ENCODE measurements around the gene SEMA4D.
A peak's percentile ranks its signal among the peaks of the same experiment; 100 is the strongest.

Gene SEMA4D

GRCh38 chr9:89342948-89343347, 155.0 kb downstream of the SEMA4D start:
- DNase-seq, result no peak

GRCh38 chr9:89342213-89342612, 155.7 kb downstream of the SEMA4D start:
- no peak for DNase-seq

- DNase-seq, result no peak
These were observed 157.6 kb downstream of the SEMA4D start for GRCh38 chr9:89340332-89340731.

- DNase-seq, result no peak
These were observed 158.1 kb downstream of the SEMA4D start for GRCh38 chr9:89339807-89340206.

GRCh38 chr9:89330513-89330912, 167.4 kb downstream of the SEMA4D start:
- DNase-seq, result no peak

DNA sequence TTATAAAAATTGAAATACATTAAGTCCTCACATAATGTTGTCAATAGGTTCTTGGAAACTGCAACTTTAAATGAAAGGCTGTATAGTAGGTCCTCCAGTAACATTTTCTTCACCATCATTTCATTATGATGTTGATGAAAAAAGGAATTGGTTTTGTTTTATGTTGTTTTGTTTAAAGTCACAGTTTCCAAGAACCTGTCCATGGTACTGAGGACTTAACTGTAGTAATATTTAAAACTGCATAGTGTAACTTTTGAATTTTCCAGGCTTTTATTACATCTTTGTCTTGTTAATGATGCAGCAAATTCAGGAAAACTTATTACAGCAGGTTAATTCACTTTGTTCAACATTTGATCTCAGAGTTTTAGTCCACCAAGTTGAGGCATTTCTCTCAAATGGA, 168.0 kb downstream of the SEMA4D start:
- DNase-seq, result no peak

DNA sequence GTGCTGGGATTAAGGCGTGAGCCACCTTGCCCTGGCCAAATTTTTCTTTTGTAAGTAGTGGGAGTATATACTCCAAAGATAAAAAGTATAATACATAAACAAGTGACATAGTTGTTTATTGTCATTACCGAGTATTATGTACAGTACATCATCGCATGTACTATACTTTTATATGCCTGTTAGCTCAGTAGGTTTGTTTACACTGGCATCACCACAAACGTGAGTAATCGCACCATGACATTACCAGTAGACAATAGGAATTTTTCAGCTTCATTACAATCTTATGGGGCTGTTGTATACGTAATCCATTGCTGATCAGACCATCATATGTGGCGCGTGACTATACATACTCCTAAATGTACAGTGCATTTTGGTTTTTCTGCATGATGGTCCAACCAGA, 169.8 kb downstream of the SEMA4D start:
- no peak for DNase-seq

DNA sequence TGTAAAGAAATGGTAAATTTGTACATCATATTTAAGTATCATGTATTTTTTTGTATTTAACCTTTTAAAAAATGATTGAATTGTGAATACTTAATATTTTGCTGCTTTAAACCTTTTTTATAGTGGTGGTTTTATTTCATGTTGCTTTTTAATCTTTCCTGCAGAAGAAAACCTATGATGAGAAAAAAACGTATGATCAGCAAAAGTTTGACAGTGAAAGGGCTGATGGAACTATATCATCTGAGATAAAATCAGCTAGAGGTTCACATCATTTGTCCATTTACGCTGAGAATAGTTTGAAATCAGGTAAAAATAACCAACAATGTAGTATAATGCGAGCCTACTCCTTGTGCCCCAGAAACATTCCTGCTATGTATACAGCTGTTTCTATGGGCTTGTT, 172.2 kb downstream of the SEMA4D start:
- no peak for DNase-seq

- no peak for DNase-seq
These were observed 174.5 kb downstream of the SEMA4D start for GRCh38 chr9:89323390-89323789.

DNA sequence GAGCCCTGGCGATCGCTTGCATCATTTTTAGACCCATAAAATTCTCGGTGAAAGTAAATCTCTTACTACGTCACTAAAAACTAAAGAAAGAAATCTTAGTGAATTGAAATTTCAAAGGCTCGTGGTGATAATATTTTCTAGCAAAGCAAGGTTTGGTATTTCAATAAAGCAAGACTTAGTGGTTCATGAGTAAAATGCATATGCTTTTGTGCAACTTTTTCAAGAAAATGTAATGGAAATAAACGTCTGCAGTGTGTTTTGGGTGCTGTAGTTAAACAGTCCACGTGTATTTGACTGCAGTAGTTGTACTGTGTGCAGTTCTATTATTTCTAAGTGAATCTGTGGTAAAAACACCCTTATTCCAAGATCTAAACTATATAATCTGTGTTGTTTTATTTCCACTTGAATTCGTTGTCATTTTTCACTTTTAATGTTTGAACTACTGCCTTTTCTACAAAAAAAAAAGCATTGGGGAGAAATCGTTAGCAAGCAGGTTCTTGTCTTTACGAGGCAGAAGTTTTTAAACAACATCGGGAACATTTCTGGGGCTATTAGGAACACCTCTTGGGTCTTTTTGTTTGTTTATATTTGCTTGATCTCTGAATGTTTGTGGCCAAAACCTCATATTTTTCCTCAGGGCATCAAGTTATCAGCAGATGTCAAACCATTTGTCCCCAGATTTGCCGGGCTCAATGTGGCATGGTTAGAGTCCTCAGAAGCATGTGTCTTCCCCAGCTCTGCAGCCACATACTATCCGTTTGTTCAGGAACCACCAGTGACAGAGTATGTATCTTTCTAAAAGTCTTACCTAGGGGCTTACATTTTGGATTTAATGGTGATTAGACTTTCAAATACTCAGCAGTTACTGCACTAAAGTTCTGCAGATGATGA, 178.7 kb downstream of the SEMA4D start:
- DNase-seq, result no peak

- DNase-seq, result peak; percentile 99
These were observed 179.5 kb downstream of the SEMA4D start, which contains the start of gene SECISBP2 for GRCh38 chr9:89318123-89319014. SECISBP2 (plus strand) TSS chr9:89318500; CDS start chr9:89318577, 77 bp downstream.

DNA sequence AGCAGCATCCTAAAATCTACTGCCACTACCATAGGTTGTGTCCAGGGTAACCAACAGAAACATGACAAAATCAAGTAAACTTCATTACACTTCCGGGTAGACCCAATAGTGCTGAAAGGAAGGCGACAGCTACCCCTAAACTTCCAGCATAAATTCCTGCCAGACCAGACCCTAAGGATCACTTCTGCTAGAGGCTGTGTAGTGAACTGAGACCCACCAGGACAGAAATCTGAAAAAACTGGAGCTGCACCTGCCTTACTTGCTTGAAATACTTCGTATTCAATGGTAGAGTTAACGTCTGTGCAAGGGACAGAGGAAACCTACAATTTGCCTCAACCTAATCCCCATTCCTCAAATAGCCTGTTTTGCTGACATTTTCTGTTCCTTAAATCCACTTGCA, 180.6 kb downstream of the SEMA4D start:
- DNase-seq, result no peak

DNA sequence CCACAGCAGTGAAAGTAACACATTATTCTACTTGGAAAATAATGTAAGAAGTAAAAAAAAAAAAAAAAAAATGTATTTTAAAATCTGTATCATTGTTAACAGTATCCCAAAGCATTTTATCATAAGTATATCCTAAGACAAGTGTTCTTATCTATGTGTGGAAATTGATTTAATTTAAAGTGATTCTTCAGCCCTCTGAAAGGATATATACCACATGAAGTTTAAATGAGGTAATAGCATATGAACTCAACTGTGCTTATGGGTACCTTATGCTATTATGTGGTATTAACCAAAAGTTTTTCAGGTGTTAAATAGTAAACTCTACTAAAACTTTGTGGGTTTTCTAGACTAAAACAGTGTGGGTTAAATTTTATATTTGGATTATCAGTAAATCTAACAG, 182.4 kb downstream of the SEMA4D start:
- no peak for DNase-seq

DNA sequence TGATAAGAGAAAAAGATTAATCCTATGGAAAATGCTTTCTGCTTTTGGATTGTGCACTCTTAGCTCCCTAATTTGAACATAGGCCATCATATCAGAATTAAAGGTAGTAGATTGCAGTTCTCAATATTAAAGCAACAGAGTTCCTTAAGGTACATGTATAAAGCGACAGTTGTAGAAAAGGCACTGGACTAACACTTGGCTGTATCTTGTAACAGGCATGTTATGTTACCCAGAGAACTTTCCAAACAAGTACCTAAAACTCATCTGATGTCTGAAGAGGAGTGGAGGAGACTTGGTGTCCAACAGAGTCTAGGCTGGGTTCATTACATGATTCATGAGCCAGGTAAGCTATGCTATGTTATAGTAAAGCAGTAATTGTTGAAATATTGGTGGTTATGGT, 183.0 kb downstream of the SEMA4D start:
- DNase-seq, result no peak

GRCh38 chr9:89313842-89314241, 184.1 kb downstream of the SEMA4D start:
- DNase-seq, result no peak

- no peak for DNase-seq
These were observed 185.7 kb downstream of the SEMA4D start for GRCh38 chr9:89312222-89312571.

DNA sequence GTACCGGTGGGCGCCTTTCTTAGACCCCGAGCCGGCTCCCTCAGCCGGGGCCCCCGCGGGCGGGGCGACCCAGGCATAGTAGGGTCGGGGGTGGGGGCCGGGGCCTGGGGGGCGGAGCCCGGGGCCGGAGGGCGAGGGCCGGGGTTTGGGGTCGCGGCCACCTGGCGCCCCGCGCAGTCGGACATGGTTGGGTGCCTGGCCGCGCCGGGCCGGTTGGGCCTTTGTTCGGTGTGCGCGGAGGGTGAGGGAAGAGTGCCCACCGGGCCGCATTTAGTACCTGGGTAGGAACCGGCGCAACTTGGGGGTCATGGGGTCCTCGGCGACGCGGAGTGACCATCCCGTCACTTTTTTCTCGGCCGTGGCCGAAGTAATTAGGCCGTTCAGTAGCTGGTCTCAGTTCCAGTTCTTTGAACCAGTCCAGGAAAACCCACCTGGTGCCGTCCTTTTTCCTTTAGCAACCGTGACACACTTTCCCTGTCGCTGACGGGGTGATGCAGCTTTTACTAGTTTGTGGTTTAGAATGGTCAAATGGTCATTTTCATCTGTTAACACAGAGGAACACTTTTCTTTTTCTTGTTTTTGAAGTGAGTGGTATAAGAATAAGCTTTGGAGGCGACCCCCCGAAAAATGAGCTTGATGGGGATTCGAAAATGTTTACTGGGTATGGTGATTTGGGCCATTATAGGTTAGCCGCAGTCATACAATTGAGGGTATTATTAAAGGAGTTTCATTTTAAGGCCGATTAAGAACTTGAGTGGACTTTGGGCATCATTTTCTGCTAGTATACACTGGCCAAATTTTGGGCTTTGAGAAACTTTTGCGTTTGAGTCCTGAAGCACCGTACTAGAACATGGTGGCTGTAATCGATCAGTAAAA, 186.3 kb downstream of the SEMA4D start:
- DNase-seq, result no peak

Data from activated CD8-positive, alpha-beta memory T cell treated with anti-CD3 and anti-CD28 coated beads, Interleukin-2, amount 50 U/mL, for 48 hours (primary cell).